Prostate gland (tissue), 2 donors: ENCODE results near the gene SBF1. TPM values are rescaled to one million over a fixed set of nuclear protein-coding genes. Genes with fewer than 3 reads are reported as not detected.

Experiments used
- DNase-seq: peaks from one replicate; pipeline ENCODE4 v3.0.0-alpha.2; 2019; ENCODE audit warnings: low spot score
- H3K27ac ChIP-seq, 2 donors: fragments of 200-600 bp; sonication (generic); 2 replicates each; pipeline ENCODE4 v1.5.1; 2017 to 2019
- H3K27me3 ChIP-seq: fragments of 200-600 bp; sonication (generic); replicated peaks from 2 replicates; pipeline ENCODE4 v1.5.1; 2019; ENCODE audit not compliant: insufficient read depth
- H3K36me3 ChIP-seq, 2 donors: fragments of 200-600 bp; sonication (generic); 1 replicate in 1 of 2; 2 replicates in 1 of 2; pipeline versions ENCODE4 v1.5.1 to v1.8.1; 2017 to 2019
- H3K4me1 ChIP-seq: fragments of 200-600 bp; sonication (generic); replicated peaks from 2 replicates; pipeline ENCODE4 v1.5.1; 2019
- H3K4me3 ChIP-seq, 2 donors: fragments of 200-600 bp; sonication (generic); 2 replicates each; pipeline ENCODE4 v1.5.1; 2017 to 2019
- H3K9me3 ChIP-seq: fragments of 200-600 bp; sonication (generic); 2 replicates; pipeline ENCODE4 v1.5.1; 2017
- CTCF ChIP-seq, 4 experiments: fragments of 200-600 bp in 2 of 4; fragments of 450-650 bp in 2 of 4; sonication (generic) in 2 of 4; IDR thresholded peaks; 1 replicate in 3 of 4; 2 replicates in 1 of 4; pipeline ENCODE4 v1.5.1; 2016 to 2019; ENCODE audit warnings: antibody characterized with exemption in 4 of 4, mild to moderate bottlenecking in 2 of 4, moderate library complexity in 2 of 4
- POLR2A ChIP-seq: fragments of 450-650 bp; IDR thresholded peaks from one replicate; pipeline ENCODE4 v1.6.1; 2016; ENCODE audit warnings: antibody characterized with exemption, mild to moderate bottlenecking
- POLR2AphosphoS5 ChIP-seq: sonication (generic); formaldehyde crosslinking; IDR thresholded peaks from one replicate; pipeline ENCODE4 v1.6.1; 2017; ENCODE audit warnings: antibody characterized with exemption
- WGBS: methylation state at CpG from one replicate; pipeline ENCODE4 v1.1.5; 2018; 5-methylcytosine and 5-hydroxymethylcytosine counted together
- intact Hi-C: fragments of 100-400 bp; cut with DNase I; formaldehyde crosslinking; loops from one replicate; pipeline ENCODE4 v1.14.2; 2022
- total RNA-seq, 2 donors: library from RNA; depleted of rRNA; stranded (reverse); fragments of >200 nt; gene quantifications; one replicate each; pipeline ENCODE4 v1.1.0, GENCODE V29; 2016

The SBF1 gene
- total RNA-seq, 2 donors from 2014 or later = 44.9 to 144 TPM

GRCh38 chr22:50456466-50457234, 18.2 kb downstream of the SBF1 start:
- H3K27ac ChIP-seq = no peak overlapping the region
- peaks cover 20 to 47% of the 10 kb centered on the region in 2 donors for H3K36me3 ChIP-seq
- WGBS = 85% methylated on average over 34 of the region's 34 CpGs
- no peak overlapping the region for H3K4me3 ChIP-seq
- peaks cover 11% of the 10 kb centered on the region for H3K4me1 ChIP-seq
- no peaks in the 10 kb centered on the region for H3K9me3 ChIP-seq
- DNase-seq = no peak
- intact Hi-C loops = no loop called here
- TF ChIP-seq CTCF (IDR thresholded peaks at IDR 0.05) (no peak), POLR2AphosphoS5 (no peak), POLR2A (no peak)
- H3K27me3 ChIP-seq = no peaks in the 10 kb centered on the region

- no peak for DNase-seq
- peaks cover 7% of the 10 kb centered on the region for H3K4me1 ChIP-seq
- H3K27ac ChIP-seq = no peak overlapping the region
- H3K27me3 ChIP-seq = no peaks in the 10 kb centered on the region
- peaks cover 20 to 44% of the 10 kb centered on the region in 2 donors for H3K36me3 ChIP-seq
- no peak overlapping the region for H3K4me3 ChIP-seq
- intact Hi-C loops = no loop called here
- no peak for TF ChIP-seq POLR2A
- no peak for TF ChIP-seq POLR2AphosphoS5
- TF ChIP-seq CTCF (IDR thresholded peaks at IDR 0.05) = no peak
- WGBS = 88% methylated on average over 11 of the region's 11 CpGs
- no peaks in the 10 kb centered on the region for H3K9me3 ChIP-seq
These were observed 18.8 kb downstream of the SBF1 start for GRCh38 chr22:50456026-50456425.

GRCh38 chr22:50455201-50455600, 19.6 kb downstream of the SBF1 start:
- no peaks in the 10 kb centered on the region for H3K9me3 ChIP-seq
- TF ChIP-seq CTCF (IDR thresholded peaks at IDR 0.05) (no peak), POLR2AphosphoS5 (no peak), POLR2A (no peak)
- no peak overlapping the region for H3K4me3 ChIP-seq
- peaks cover 20 to 41% of the 10 kb centered on the region in 2 donors for H3K36me3 ChIP-seq
- H3K27ac ChIP-seq = no peak overlapping the region
- no peaks in the 10 kb centered on the region for H3K27me3 ChIP-seq
- no peaks in the 10 kb centered on the region for H3K4me1 ChIP-seq
- WGBS = 95% methylated on average over 7 of the region's 18 CpGs
- intact Hi-C loops = no loop called here
- no peak for DNase-seq

- WGBS = 95% methylated on average over 18 of the region's 27 CpGs
- no peak overlapping the region for H3K4me3 ChIP-seq
- no peak for DNase-seq
- H3K36me3 ChIP-seq = peaks cover 16 to 35% of the 10 kb centered on the region in 2 donors
- no peaks in the 10 kb centered on the region for H3K27me3 ChIP-seq
- no peaks in the 10 kb centered on the region for H3K9me3 ChIP-seq
- no peak for TF ChIP-seq CTCF (IDR thresholded peaks at IDR 0.05)
- TF ChIP-seq POLR2A = no peak
- no peak for TF ChIP-seq POLR2AphosphoS5
- no peak overlapping the region for H3K27ac ChIP-seq
- intact Hi-C loops = no loop called here
- no peaks in the 10 kb centered on the region for H3K4me1 ChIP-seq
These were observed 20.2 kb downstream of the SBF1 start for GRCh38 chr22:50454556-50455075.

- H3K27ac ChIP-seq = no peak overlapping the region
- WGBS = 84% methylated on average over 5 of the region's 5 CpGs
- no peak overlapping the region for H3K4me3 ChIP-seq
- TF ChIP-seq POLR2AphosphoS5 (no peak), POLR2A (no peak), CTCF (IDR thresholded peaks at IDR 0.05) (no peak)
- intact Hi-C loops = no loop called here
- H3K27me3 ChIP-seq = no peaks in the 10 kb centered on the region
- no peak for DNase-seq
- peaks cover 6 to 26% of the 10 kb centered on the region in 2 donors for H3K36me3 ChIP-seq
- peaks cover 2% of the 10 kb centered on the region for H3K4me1 ChIP-seq
- H3K9me3 ChIP-seq = no peaks in the 10 kb centered on the region
These were observed 22.2 kb downstream of the SBF1 start for GRCh38 chr22:50452649-50453048.
